Measurements from ENCODE around the gene ZFR2. TPM values are rescaled to one million over a fixed set of nuclear protein-coding genes. Genes with fewer than 3 reads are reported as not detected.

The ZFR2 gene
- total and polyA plus RNA-seq, 4 donors: not detected

DNA sequence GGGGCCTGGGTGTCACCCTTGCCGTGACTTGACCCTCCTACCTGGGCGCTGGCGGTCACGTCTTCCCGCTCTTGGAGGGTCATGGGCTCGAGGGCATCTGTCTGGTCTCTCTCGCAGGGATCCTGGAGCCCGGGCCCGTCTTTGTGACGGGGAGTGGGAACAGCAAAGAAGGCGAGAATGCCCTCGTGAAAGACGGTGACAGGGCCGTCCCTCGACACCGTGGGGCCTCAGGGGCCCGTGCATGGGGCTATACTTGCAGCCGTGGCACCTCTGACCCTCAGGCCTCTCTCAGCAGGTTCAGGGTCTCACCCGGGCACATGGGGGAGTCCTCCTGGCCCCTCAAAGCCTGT lies 61.7 kb downstream of the ZFR2 start (continued):
- TF ChIP-seq, protein P1, sequence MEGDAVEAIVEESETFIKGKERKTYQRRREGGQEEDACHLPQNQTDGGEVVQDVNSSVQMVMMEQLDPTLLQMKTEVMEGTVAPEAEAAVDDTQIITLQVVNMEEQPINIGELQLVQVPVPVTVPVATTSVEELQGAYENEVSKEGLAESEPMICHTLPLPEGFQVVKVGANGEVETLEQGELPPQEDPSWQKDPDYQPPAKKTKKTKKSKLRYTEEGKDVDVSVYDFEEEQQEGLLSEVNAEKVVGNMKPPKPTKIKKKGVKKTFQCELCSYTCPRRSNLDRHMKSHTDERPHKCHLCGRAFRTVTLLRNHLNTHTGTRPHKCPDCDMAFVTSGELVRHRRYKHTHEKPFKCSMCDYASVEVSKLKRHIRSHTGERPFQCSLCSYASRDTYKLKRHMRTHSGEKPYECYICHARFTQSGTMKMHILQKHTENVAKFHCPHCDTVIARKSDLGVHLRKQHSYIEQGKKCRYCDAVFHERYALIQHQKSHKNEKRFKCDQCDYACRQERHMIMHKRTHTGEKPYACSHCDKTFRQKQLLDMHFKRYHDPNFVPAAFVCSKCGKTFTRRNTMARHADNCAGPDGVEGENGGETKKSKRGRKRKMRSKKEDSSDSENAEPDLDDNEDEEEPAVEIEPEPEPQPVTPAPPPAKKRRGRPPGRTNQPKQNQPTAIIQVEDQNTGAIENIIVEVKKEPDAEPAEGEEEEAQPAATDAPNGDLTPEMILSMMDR (IDR thresholded peaks at IDR 0.05; ENCODE audit: low read depth, low read length, missing input control): no peak
- TF ChIP-seq FOXA2 (IDR thresholded peaks at IDR 0.05) (no peak), RXRA (IDR thresholded peaks at IDR 0.05) (no peak), NR2F2 (IDR thresholded peaks at IDR 0.05) (no peak), YY1 (IDR thresholded peaks at IDR 0.05) (no peak)

DNA sequence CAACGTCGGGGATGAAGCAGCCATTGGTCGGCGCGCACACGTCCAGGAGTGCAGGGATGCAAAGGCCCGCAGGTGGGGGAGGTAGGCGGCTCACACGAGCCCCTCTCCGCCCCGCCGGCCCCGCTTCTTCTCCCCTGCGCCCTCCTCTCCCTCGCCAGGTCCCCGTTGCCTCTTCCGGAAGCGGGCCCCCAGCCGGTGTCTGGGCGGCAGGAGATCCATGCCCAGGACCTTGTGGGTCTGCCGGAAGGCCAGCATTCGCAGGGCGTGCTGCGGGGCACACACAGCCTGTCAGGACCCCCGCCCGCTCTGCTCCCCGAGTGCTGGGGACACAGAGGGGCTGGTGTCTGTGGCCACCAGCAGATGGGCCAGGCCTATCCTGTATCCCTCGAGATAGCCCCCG lies 63.0 kb downstream of the ZFR2 start:
- Histone ChIP-seq H3K27ac (ENCODE audit: low read depth in 1 of 2, low read length in 2 of 2) (no peak overlapping the region), H3K27me3 (ENCODE audit: control insufficient read depth in 4 of 4, insufficient read depth in 4 of 4, low read length in 3 of 4) (peaks cover 0 to 3% (median 1%) of the 10 kb centered on the region in 4 donors), H3K9me3 (ENCODE audit: control insufficient read depth in 4 of 4, low read length in 3 of 4) (no peaks in the 10 kb centered on the region), H3K9ac (ENCODE audit: low read depth in 1 of 2, low read length in 2 of 2) (no peak overlapping the region), H3K4me1 (ENCODE audit: control insufficient read depth in 4 of 4, insufficient read depth in 4 of 4, low read length in 3 of 4) (peaks cover 0 to 11% (median 0%) of the 10 kb centered on the region in 4 donors), H3K4me3 (ENCODE audit: low read depth in 1 of 3, low read length in 3 of 3) (no peak overlapping the region), H3K36me3 (ENCODE audit: control insufficient read depth in 4 of 4, insufficient read depth in 3 of 4, low read depth in 1 of 4, low read length in 3 of 4) (no peaks in the 10 kb centered on the region)
- no peak for TF ChIP-seq FOXA2 (IDR thresholded peaks at IDR 0.05)
- DNase-seq (ENCODE audit: low spot score): no peak
- WGBS: 91% methylated on average over 29 of the region's 29 CpGs

DNA sequence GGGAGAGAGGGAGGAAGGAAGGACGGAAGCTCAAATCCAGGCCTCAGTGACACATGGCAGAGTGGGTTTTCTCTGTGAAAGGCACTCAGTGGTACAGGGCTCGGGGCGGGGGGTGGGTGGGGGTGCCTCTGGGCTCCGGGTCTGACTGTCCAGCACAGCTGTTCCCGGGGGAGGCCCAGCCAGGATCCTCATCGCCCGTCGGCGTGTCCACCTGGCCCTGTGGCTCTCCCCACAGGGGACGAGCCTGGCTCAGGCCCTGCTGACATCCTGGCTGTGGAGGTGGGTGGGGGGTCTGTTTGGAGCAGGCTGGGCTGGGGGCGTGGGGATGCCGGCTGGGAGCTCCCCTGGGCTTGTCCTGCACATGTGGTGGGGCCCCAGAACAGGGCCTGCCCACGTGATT lies 64.4 kb downstream of the ZFR2 start:
- no peaks in the 10 kb centered on the region for H3K9me3 ChIP-seq (ENCODE audit: control insufficient read depth in 4 of 4, low read length in 3 of 4)
- no peaks in the 10 kb centered on the region for H3K36me3 ChIP-seq (ENCODE audit: control insufficient read depth in 4 of 4, insufficient read depth in 3 of 4, low read depth in 1 of 4, low read length in 3 of 4)
- H3K4me3 ChIP-seq (ENCODE audit: low read depth in 1 of 3, low read length in 3 of 3): no peak overlapping the region
- H3K9ac ChIP-seq (ENCODE audit: low read depth in 1 of 2, low read length in 2 of 2): no peak overlapping the region
- 87% methylated on average over 13 of the region's 13 CpGs for WGBS
- no peak overlapping the region for H3K27ac ChIP-seq (ENCODE audit: low read depth in 1 of 2, low read length in 2 of 2)
- peaks cover 0 to 9% (median 0%) of the 10 kb centered on the region in 4 donors for H3K4me1 ChIP-seq (ENCODE audit: control insufficient read depth in 4 of 4, insufficient read depth in 4 of 4, low read length in 3 of 4)
- peaks cover 0 to 3% (median 1%) of the 10 kb centered on the region in 4 donors for H3K27me3 ChIP-seq (ENCODE audit: control insufficient read depth in 4 of 4, insufficient read depth in 4 of 4, low read length in 3 of 4)
- no peak for TF ChIP-seq RXRA (IDR thresholded peaks at IDR 0.05)
- no peak for TF ChIP-seq NR2F2 (IDR thresholded peaks at IDR 0.05)
- no peak for TF ChIP-seq TAF1 (conservative IDR thresholded peaks at IDR 0.05)
- no peak for TF ChIP-seq JUND (IDR thresholded peaks at IDR 0.05)
- TF ChIP-seq, protein P2, sequence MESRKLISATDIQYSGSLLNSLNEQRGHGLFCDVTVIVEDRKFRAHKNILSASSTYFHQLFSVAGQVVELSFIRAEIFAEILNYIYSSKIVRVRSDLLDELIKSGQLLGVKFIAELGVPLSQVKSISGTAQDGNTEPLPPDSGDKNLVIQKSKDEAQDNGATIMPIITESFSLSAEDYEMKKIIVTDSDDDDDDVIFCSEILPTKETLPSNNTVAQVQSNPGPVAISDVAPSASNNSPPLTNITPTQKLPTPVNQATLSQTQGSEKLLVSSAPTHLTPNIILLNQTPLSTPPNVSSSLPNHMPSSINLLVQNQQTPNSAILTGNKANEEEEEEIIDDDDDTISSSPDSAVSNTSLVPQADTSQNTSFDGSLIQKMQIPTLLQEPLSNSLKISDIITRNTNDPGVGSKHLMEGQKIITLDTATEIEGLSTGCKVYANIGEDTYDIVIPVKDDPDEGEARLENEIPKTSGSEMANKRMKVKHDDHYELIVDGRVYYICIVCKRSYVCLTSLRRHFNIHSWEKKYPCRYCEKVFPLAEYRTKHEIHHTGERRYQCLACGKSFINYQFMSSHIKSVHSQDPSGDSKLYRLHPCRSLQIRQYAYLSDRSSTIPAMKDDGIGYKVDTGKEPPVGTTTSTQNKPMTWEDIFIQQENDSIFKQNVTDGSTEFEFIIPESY (IDR thresholded peaks at IDR 0.05): no peak
- TF ChIP-seq, protein P3, sequence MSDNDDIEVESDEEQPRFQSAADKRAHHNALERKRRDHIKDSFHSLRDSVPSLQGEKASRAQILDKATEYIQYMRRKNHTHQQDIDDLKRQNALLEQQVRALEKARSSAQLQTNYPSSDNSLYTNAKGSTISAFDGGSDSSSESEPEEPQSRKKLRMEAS (IDR thresholded peaks at IDR 0.05): no peak
- no peak for TF ChIP-seq YY1 (IDR thresholded peaks at IDR 0.05)
- DNase-seq (ENCODE audit: low spot score): no peak

DNA sequence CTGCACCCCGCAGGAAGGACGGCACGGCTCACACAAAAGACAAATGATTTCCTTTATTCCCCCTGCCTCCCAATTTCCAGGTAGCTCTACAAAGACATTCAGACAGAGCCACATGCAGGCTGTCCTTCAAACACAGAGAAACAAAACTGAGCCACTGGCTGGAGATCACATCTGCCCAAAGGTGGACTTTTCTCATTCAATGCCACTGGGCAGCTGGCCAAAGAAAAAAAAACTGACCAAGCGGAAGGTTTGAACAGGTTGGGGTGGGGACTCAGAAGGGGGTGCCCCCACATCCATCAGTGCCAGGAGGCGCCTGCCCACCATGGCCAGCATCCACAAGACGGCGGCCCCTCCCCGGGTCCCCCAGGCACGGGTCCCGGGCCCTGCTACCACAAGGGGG lies 64.9 kb downstream of the ZFR2 start:
- 77% methylated on average over 10 of the region's 10 CpGs for WGBS
- peaks cover 0 to 3% (median 1%) of the 10 kb centered on the region in 4 donors for H3K27me3 ChIP-seq (ENCODE audit: control insufficient read depth in 4 of 4, insufficient read depth in 4 of 4, low read length in 3 of 4)
- H3K9ac ChIP-seq (ENCODE audit: low read depth in 1 of 2, low read length in 2 of 2): no peak overlapping the region
- H3K4me3 ChIP-seq (ENCODE audit: low read depth in 1 of 3, low read length in 3 of 3): no peak overlapping the region
- H3K4me1 ChIP-seq (ENCODE audit: control insufficient read depth in 4 of 4, insufficient read depth in 4 of 4, low read length in 3 of 4): peaks cover 0 to 9% (median 0%) of the 10 kb centered on the region in 4 donors
- no peaks in the 10 kb centered on the region for H3K9me3 ChIP-seq (ENCODE audit: control insufficient read depth in 4 of 4, low read length in 3 of 4)
- TF ChIP-seq, protein P4, sequence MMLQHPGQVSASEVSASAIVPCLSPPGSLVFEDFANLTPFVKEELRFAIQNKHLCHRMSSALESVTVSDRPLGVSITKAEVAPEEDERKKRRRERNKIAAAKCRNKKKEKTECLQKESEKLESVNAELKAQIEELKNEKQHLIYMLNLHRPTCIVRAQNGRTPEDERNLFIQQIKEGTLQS (IDR thresholded peaks at IDR 0.05): no peak
- TF ChIP-seq HNF4A (conservative IDR thresholded peaks at IDR 0.05) (no peak), GABPA (IDR thresholded peaks at IDR 0.05 in 1 of 2, conservative IDR thresholded peaks at IDR 0.05 in 1 of 2) (no peak), SP1 (IDR thresholded peaks at IDR 0.05) (no peak), FOXA1 (IDR thresholded peaks at IDR 0.05) (no peak), RAD21 (IDR thresholded peaks at IDR 0.05) (no peak), HNF4G (IDR thresholded peaks at IDR 0.05) (no peak)
- TF ChIP-seq, protein P5, sequence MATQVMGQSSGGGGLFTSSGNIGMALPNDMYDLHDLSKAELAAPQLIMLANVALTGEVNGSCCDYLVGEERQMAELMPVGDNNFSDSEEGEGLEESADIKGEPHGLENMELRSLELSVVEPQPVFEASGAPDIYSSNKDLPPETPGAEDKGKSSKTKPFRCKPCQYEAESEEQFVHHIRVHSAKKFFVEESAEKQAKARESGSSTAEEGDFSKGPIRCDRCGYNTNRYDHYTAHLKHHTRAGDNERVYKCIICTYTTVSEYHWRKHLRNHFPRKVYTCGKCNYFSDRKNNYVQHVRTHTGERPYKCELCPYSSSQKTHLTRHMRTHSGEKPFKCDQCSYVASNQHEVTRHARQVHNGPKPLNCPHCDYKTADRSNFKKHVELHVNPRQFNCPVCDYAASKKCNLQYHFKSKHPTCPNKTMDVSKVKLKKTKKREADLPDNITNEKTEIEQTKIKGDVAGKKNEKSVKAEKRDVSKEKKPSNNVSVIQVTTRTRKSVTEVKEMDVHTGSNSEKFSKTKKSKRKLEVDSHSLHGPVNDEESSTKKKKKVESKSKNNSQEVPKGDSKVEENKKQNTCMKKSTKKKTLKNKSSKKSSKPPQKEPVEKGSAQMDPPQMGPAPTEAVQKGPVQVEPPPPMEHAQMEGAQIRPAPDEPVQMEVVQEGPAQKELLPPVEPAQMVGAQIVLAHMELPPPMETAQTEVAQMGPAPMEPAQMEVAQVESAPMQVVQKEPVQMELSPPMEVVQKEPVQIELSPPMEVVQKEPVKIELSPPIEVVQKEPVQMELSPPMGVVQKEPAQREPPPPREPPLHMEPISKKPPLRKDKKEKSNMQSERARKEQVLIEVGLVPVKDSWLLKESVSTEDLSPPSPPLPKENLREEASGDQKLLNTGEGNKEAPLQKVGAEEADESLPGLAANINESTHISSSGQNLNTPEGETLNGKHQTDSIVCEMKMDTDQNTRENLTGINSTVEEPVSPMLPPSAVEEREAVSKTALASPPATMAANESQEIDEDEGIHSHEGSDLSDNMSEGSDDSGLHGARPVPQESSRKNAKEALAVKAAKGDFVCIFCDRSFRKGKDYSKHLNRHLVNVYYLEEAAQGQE (IDR thresholded peaks at IDR 0.05): no peak
- no peak for DNase-seq (ENCODE audit: low spot score)
- no peaks in the 10 kb centered on the region for H3K36me3 ChIP-seq (ENCODE audit: control insufficient read depth in 4 of 4, insufficient read depth in 3 of 4, low read depth in 1 of 4, low read length in 3 of 4)
- H3K27ac ChIP-seq (ENCODE audit: low read depth in 1 of 2, low read length in 2 of 2): no peak overlapping the region
